Left ventricle myocardium inferior (tissue), 1 donor: ENCODE data around the gene ITM2B. TPM values are rescaled to one million over a fixed set of nuclear protein-coding genes. Genes with fewer than 3 reads are reported as not detected.

Experiments used
- DNase-seq: peaks from one replicate; pipeline ENCODE4 v3.0.0-alpha.2; 2020
- H3K27ac ChIP-seq: fragments of 200-600 bp; replicated peaks from 2 replicates; pipeline ENCODE4 v1.8.0; 2021
- H3K27me3 ChIP-seq: fragments of 200-600 bp; 2 replicates; pipeline ENCODE4 v1.8.0; 2021; ENCODE audit warnings: low read depth
- H3K36me3 ChIP-seq: fragments of 200-600 bp; 2 replicates; pipeline ENCODE4 v1.8.0; 2021
- H3K4me1 ChIP-seq: fragments of 200-600 bp; 2 replicates; pipeline ENCODE4 v1.8.0; 2021
- H3K4me3 ChIP-seq: fragments of 200-600 bp; 2 replicates; pipeline ENCODE4 v1.8.0; 2021; ENCODE audit warnings: mild to moderate bottlenecking, moderate library complexity
- H3K9me3 ChIP-seq: fragments of 200-600 bp; replicated peaks from 2 replicates; pipeline ENCODE4 v1.8.0; 2021
- CTCF ChIP-seq: fragments of 200-600 bp; IDR thresholded peaks from 2 replicates; pipeline ENCODE4 v1.8.0; 2021; ENCODE audit warnings: antibody characterized with exemption, mild to moderate bottlenecking, borderline replicate concordance
- intact Hi-C: fragments of 100-400 bp; cut with micrococcal nuclease; formaldehyde crosslinking; loops from one replicate; pipeline ENCODE4 v1.11.0; 2022
- total RNA-seq: library from RNA; stranded (reverse); fragmentation: NEBNext Ultra II Directional; extraction: Animal tissue kit (Norgen Biotek cat#: 25700); gene quantifications from one replicate; pipeline ENCODE4 v1.2.1, GENCODE V29; 2021
- donor health status: DM: no; HTN: yes; CAD: no; lungs with severe emphysema.

Gene ITM2B
- total RNA-seq, 1 donor from 2014 or later: 533 TPM

GRCh38 chr13:48258002-48258401, 25.0 kb downstream of the ITM2B start:
- DNase-seq: no peak
- Histone ChIP-seq H3K36me3 (peaks cover 92% of the 10 kb centered on the region), H3K4me1 (peaks cover 69% of the 10 kb centered on the region), H3K27ac (no peak overlapping the region), H3K4me3 (no peak overlapping the region), H3K9me3 (no peaks in the 10 kb centered on the region), H3K27me3 (no peaks in the 10 kb centered on the region)
- no peak for TF ChIP-seq CTCF
- intact Hi-C loops: no loop called here

GRCh38 chr13:48258430-48258829, 25.4 kb downstream of the ITM2B start:
- no peak for TF ChIP-seq CTCF
- Histone ChIP-seq H3K27me3 (no peaks in the 10 kb centered on the region), H3K4me3 (no peak overlapping the region), H3K36me3 (peaks cover 97% of the 10 kb centered on the region), H3K27ac (no peak overlapping the region), H3K9me3 (no peaks in the 10 kb centered on the region), H3K4me1 (peaks cover 69% of the 10 kb centered on the region)
- no peak for DNase-seq
- intact Hi-C loops: no loop called here

GRCh38 chr13:48260970-48261369, 28.0 kb downstream of the ITM2B start:
- no peak overlapping the region for H3K4me3 ChIP-seq
- H3K27me3 ChIP-seq: no peaks in the 10 kb centered on the region
- H3K4me1 ChIP-seq: peaks cover 54% of the 10 kb centered on the region
- intact Hi-C loops: no loop called here
- peaks cover 93% of the 10 kb centered on the region for H3K36me3 ChIP-seq
- no peak for TF ChIP-seq CTCF
- no peaks in the 10 kb centered on the region for H3K9me3 ChIP-seq
- no peak overlapping the region for H3K27ac ChIP-seq
- DNase-seq: no peak

GRCh38 chr13:48263196-48263595, 30.2 kb downstream of the ITM2B start:
- intact Hi-C loops: no loop called here
- H3K27ac ChIP-seq: no peak overlapping the region

GRCh38 chr13:48264058-48264457, 31.1 kb downstream of the ITM2B start:
- no peak for TF ChIP-seq CTCF
- intact Hi-C loops: no loop called here
- Histone ChIP-seq H3K36me3 (peaks cover 68% of the 10 kb centered on the region), H3K27me3 (no peaks in the 10 kb centered on the region), H3K27ac (no peak overlapping the region), H3K9me3 (no peaks in the 10 kb centered on the region), H3K4me1 (peaks cover 46% of the 10 kb centered on the region), H3K4me3 (no peak overlapping the region)
- DNase-seq: no peak

More at GRCh38 chr13:48263196-48263595, 30.2 kb downstream of the ITM2B start:
- no peak for DNase-seq
- no peak overlapping the region for H3K4me3 ChIP-seq
- H3K4me1 ChIP-seq: peaks cover 48% of the 10 kb centered on the region
- no peak for TF ChIP-seq CTCF
- peaks cover 71% of the 10 kb centered on the region for H3K36me3 ChIP-seq
- no peaks in the 10 kb centered on the region for H3K27me3 ChIP-seq
- no peaks in the 10 kb centered on the region for H3K9me3 ChIP-seq
